Measurements from ENCODE around the gene CPTP. TPM values are rescaled to one million over a fixed set of nuclear protein-coding genes. Genes with fewer than 3 reads are reported as not detected.

The CPTP gene
- total and polyA plus RNA-seq, 2 of the 13 experiments (the other 11 are each of a cell fraction or from before 2014, with no cell fraction given): 5.5 to 9.3 TPM

DNA sequence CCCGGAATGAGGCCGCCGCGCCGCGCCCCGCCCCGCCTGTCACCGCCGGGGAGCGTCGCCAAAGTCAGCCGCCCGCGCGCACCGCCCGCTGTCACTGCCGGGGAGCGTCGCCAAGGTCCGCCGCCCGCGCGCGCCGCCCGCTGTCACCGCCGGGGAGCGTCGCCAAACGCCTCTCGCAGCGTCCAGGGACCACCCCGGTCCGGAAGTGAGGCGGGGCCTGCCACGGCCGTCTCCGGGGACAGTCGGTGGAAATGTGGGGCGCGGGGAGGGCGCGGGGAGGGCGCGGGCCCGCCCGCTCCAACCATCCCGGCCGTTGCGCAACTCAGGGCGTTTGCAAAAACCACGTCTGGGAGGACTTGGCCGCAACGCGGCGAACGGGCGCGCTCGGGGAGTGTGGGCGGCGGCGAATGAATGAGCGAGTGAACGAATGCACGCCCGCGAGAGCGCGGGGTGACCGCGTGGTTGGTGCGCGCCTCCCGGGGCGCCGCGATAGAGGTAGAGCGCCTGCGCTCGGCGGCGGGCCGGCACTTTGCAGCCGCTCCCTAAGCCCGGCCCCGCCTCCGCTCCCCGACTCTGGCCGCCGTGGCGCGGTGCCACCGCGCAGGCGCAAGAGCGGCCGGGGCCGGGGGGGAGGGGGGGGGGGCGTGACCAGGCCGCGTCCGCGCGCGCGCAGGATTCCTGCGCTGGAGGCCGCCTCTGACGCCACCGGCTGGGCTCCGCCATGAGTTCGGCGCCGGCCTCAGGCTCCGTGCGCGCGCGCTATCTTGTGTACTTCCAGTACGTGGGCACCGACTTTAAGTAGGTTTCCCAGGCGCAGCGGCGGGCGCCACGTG, 16.5 kb upstream of the CPTP start, which contains the start of the genes ACAP3 and PUSL1 (continued):
- TF ChIP-seq ARID5B (CRISPR knock-in tag; IDR thresholded peaks at IDR 0.05) (0 out of 2 replicates have a peak, but pooled peaks have one; percentile 41), GABPB1 (CRISPR knock-in tag; IDR thresholded peaks at IDR 0.05) (peak; percentile 86), MAZ (IDR thresholded peaks at IDR 0.05; ENCODE audit: borderline replicate concordance, low read depth, low read length) (peak; percentile 70; the same call in 1 of the 2 replicates), MAZ (CRISPR knock-in tag; IDR thresholded peaks at IDR 0.05; ENCODE audit: low read depth) (peak; percentile 88), ZNF780A (CRISPR knock-in tag; IDR thresholded peaks at IDR 0.05) (no peak), HNF4A (CRISPR knock-in tag; IDR thresholded peaks at IDR 0.05) (peak; percentile 22; the same call in 1 of the 2 replicates), ZHX2 (IDR thresholded peaks at IDR 0.05; ENCODE audit: low read depth) (no peak), ZHX2 (CRISPR knock-in tag; IDR thresholded peaks at IDR 0.05; ENCODE audit: borderline replicate concordance) (peak; percentile 36; the same call in 1 of the 2 replicates), ZMAT3 (CRISPR knock-in tag; conservative IDR thresholded peaks at IDR 0.05) (0 out of 2 replicates have a peak, but pooled peaks have one; percentile 37), HOXA9 (CRISPR knock-in tag; IDR thresholded peaks at IDR 0.05; ENCODE audit: borderline replicate concordance) (no peak)
- TF ChIP-seq, protein P1, sequence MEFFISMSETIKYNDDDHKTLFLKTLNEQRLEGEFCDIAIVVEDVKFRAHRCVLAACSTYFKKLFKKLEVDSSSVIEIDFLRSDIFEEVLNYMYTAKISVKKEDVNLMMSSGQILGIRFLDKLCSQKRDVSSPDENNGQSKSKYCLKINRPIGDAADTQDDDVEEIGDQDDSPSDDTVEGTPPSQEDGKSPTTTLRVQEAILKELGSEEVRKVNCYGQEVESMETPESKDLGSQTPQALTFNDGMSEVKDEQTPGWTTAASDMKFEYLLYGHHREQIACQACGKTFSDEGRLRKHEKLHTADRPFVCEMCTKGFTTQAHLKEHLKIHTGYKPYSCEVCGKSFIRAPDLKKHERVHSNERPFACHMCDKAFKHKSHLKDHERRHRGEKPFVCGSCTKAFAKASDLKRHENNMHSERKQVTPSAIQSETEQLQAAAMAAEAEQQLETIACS (CRISPR knock-in tag; IDR thresholded peaks at IDR 0.05): peak; percentile 90
- TF ChIP-seq, protein P2, sequence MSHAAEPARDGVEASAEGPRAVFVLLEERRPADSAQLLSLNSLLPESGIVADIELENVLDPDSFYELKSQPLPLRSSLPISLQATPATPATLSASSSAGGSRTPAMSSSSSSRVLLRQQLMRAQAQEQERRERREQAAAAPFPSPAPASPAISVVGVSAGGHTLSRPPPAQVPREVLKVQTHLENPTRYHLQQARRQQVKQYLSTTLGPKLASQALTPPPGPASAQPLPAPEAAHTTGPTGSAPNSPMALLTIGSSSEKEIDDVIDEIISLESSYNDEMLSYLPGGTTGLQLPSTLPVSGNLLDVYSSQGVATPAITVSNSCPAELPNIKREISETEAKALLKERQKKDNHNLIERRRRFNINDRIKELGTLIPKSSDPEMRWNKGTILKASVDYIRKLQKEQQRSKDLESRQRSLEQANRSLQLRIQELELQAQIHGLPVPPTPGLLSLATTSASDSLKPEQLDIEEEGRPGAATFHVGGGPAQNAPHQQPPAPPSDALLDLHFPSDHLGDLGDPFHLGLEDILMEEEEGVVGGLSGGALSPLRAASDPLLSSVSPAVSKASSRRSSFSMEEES (CRISPR knock-in tag; IDR thresholded peaks at IDR 0.05): peak; percentile 13; the same call in 1 of the 2 replicates
- TF ChIP-seq, protein P3, sequence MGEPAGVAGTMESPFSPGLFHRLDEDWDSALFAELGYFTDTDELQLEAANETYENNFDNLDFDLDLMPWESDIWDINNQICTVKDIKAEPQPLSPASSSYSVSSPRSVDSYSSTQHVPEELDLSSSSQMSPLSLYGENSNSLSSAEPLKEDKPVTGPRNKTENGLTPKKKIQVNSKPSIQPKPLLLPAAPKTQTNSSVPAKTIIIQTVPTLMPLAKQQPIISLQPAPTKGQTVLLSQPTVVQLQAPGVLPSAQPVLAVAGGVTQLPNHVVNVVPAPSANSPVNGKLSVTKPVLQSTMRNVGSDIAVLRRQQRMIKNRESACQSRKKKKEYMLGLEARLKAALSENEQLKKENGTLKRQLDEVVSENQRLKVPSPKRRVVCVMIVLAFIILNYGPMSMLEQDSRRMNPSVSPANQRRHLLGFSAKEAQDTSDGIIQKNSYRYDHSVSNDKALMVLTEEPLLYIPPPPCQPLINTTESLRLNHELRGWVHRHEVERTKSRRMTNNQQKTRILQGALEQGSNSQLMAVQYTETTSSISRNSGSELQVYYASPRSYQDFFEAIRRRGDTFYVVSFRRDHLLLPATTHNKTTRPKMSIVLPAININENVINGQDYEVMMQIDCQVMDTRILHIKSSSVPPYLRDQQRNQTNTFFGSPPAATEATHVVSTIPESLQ (CRISPR knock-in tag; conservative IDR thresholded peaks at IDR 0.05): no peak
